Measurements from ENCODE around the gene PKD1L1.

Gene PKD1L1

DNA sequence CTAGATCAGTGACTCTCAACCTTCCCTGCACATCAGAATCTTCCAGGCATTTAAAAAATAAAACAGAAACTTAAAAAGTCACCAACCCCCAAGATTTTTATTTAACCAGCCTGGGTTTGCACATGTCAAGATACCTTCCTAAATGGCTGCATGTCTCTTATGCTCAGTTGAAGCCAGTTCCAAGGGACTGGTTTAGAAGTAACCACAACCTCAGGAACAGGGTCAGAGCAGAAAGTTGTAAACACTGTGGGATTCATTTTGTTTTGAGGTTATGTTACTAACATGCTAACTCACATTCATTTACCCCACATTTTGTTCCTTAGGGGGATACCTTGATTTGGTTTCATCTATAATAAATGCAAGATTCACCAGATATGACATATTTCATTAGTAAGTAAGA, 72.9 kb downstream of the PKD1L1 start:
- no peak for DNase-seq (ENCODE audit: low read depth)

- no peak for DNase-seq (ENCODE audit: low read depth)
Measured at GRCh38 chr7:47873762-47874161, 74.5 kb downstream of the PKD1L1 start.

GRCh38 chr7:47867286-47867685, 81.0 kb downstream of the PKD1L1 start:
- DNase-seq (ENCODE audit: low read depth) = no peak

DNA sequence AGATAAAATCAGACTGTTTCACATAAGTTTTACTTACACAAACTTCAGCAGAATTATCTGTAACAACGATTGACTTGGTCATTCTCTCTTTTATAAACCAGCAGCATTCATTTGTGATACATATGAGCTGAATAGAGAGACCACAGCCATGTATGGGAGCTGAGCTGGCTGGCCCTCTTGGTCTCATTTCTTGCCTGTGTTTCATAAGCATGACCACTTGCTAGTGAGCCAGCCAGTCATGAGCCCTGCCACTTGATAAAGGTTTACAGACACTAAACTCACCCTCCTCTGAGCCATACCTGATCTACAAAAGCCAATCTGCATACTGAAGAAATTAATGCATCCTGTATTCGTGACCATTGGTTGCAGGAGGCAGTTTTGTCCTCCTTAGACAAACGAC, 82.1 kb downstream of the PKD1L1 start:
- no peak for DNase-seq (ENCODE audit: low read depth)

GRCh38 chr7:47852330-47853245, 95.7 kb downstream of the PKD1L1 start:
- DNase-seq (ENCODE audit: low read depth) = no peak

DNA sequence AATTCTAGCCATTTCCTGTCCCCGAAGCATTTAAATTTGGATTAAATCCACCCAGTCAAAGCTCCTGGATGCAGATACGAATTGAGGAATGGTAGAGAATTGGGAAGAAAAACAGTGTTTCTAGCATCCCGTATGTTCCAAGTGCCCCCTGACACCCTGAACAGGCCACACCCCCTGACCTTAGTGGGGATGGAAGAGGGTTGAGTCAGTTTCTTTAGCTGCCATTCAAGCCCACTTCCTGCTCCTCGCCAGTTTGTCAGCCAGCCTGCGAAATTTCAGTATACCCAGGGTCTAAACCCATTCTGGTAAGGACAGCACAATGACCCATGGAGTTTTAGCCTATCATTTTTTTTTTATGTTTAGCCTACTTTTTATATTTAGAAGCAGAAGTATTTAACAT, 101.1 kb downstream of the PKD1L1 start:
- no peak for DNase-seq (ENCODE audit: low read depth)

GRCh38 chr7:47846138-47846836, 102.0 kb downstream of the PKD1L1 start:
- DNase-seq (ENCODE audit: low read depth) = no peak

DNA sequence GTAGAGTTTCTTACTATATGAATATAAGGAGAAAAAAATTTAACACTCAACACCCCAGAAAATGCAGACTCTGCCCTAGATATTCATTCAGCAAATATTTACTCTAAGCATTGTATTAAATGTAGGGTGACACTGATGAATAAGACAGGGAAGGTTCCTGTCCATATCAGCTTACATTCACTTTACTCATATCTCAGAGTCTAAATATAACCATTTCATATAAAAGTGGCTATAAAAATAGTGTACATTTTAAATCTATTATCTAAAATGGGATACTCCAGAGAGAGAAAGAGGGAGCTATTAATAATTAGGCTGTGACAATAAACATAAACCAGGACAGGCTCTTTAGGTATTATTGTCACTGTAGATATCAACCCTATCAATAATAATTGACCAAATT, 104.0 kb downstream of the PKD1L1 start:
- DNase-seq (ENCODE audit: low read depth) = no peak

DNA sequence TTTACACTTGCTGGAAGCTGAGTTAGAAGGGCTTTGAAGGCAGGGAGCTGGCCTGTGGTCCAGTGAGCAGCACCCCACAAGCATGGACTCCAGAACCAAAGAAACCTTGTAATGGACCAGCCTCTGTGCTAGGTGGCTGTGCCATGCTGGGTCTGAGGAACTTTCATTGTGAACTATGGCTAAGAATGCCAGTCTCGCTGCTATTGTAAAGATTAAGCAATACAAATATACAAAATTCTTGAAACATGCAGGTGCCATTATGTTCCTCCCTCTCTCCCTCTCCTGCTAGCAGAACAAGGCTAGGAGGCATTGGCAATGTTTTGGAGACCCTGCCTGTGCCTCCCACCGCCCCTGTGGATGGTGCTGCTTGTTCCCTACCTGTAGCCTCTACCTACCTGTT, 105.0 kb downstream of the PKD1L1 start:
- DNase-seq (ENCODE audit: low read depth) = no peak

DNA sequence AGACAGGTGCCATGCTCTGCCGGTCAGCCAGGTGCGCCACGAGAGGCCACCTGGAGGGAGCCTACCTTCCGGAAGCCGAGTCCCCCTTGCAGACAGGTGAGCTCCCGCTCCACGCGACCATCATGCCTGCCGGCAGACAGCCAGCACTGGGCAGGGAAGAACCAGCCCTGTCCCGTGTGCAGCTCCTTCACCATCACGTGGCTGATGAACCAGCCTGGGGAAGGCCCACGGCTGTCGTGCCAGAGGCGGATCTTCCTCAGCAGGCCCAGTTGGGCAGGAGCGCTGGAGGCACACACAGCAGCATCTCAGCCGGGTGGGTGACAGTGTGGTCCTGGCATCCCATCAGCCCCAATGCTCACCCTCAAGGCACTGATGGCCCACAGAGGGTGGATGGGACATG, 108.9 kb downstream of the PKD1L1 start:
- DNase-seq (ENCODE audit: low read depth) = no peak

DNA sequence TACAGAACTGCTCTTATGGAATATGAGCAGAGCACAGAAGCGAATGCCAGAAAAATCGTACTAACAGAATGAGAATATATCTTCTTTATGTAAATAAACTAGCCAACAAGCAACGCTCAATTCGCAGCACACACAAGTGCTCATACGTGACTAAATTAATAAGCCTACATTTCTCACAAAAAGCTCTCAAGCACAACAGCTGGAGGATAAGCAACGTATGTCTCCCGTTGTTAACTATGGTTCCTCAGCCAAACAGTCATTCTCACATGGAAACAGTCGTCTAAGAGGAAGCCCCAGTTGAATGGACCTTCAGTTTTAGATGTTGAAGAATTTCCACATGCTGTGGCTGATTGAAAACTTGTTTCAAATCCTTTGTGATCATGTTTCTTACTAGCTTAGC, 110.4 kb downstream of the PKD1L1 start:
- no peak for DNase-seq (ENCODE audit: low read depth)

DNA sequence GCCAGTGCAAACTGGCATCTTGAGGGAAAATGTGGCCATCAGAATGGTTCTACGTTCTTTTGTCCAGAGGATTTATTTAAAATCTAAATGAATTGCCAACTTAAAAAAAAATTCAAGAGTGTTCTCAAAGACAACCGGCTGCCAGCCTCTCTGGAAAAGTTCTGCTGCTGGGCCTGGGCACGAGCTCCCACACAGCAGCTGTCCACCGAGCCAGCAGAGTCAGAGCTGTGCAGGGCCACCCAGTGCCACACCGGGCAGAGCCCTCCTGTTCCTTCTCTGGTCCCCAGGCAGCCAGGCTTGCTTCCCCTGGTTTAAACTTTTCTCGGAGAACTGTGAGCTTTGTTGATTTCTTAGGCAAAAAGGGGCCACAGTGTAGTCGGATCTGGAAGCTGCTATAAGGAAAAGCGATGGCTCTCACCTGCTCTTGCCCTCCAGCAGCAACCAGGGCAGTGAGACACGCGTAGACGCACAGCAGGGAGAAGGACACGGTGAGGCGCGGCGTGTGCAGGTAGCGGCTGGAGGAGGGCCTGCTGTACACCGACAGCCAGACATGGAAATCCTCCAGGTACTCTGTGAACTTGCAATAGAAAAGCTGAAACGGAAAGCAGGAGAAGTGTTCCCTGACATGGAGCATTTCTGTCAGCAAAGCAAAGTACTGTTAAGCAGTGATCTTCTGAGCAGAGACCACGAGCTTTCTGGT, 111.6 kb downstream of the PKD1L1 start:
- no peak for DNase-seq (ENCODE audit: low read depth)

DNA sequence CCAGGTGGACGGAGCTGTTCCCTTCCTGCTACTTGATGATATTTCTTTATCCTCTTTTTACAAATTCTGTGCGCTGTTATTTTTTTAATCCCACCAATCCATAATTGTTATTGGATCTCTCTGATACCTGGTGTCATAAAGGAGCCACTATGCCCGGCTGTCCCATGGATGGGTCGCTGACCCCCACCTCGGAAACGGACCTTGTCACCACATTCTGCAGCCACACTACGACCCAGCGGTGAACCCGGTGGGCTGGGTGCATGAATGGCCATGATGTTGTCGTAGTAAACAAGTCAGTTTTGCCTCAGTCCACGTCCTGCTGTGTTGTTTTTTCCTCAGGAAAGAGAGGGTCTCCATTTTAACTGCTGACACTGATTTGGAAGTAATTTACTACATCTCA, 112.2 kb downstream of the PKD1L1 start:
- no peak for DNase-seq (ENCODE audit: low read depth)

GRCh38 chr7:47833211-47833610, 115.1 kb downstream of the PKD1L1 start:
- no peak for DNase-seq (ENCODE audit: low read depth)

GRCh38 chr7:47832105-47832715, 116.1 kb downstream of the PKD1L1 start:
- no peak for DNase-seq (ENCODE audit: low read depth)

DNA sequence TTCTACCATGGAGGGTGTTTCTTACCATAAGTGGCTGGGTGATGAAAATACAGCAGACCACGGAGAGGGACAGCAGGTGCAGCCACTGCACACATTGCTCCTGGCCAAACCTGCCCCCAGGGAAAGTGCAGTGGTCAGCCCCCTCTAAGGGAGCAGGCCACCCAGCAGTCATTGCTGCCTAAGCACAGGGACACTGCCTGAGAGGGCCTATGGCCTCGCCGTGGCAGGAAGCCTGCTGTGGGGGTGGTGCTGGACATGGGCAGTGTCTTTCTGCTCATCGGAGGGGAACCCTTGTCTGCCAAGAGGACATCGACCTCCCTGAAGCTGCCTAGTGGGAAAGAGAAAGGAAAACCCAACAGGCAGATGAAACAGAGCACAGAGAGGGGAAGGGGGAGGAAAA, 118.3 kb downstream of the PKD1L1 start:
- DNase-seq (ENCODE audit: low read depth) = no peak

DNA sequence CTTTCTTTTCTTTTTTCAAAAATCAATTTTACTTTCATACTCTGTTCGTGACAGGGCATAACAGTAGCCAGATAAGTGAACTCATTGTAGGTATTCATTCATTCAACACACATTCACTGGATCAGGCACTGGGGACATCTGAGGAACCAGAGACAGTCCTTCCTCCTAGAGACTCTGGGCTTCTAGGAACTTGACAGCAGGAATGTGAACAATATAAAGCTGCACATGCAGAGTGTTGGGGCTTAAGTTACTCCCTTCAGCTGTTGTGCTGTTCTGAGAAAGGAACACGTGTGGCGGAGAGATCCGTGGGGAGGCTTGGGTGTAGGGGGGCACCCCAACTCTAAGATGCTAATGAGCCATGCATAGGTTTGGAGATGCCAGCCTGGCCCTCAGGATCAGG, 120.4 kb downstream of the PKD1L1 start:
- DNase-seq (ENCODE audit: low read depth) = no peak

DNA sequence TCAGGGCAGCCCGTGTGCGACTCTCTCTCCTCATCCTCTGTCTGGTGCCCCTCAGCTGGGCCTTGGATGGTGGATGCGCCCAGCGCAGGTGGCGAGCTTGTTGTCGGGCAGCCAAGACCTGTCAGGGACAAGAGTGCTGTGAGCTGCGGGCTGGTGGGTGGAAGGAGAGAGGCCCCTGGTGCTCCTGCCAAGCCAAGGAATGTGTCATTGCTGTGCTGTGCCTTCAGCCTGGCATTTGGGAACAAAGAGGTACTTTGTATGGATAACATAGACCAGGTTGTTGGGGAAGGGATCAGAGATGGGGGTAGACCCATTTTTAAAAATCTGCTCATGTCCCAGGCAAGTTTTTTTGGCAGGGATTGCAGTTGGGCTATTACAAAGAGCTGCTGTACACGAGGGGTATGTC, 120.9 kb downstream of the PKD1L1 start:
- DNase-seq (ENCODE audit: low read depth) = no peak

GRCh38 chr7:47826754-47827153, 121.5 kb downstream of the PKD1L1 start:
- DNase-seq (ENCODE audit: low read depth) = no peak

GRCh38 chr7:47819607-47819920, 128.7 kb downstream of the PKD1L1 start:
- DNase-seq (ENCODE audit: low read depth) = no peak

GRCh38 chr7:47818796-47819606, 129.3 kb downstream of the PKD1L1 start:
- peak; percentile 20 for DNase-seq (ENCODE audit: low read depth)

DNA sequence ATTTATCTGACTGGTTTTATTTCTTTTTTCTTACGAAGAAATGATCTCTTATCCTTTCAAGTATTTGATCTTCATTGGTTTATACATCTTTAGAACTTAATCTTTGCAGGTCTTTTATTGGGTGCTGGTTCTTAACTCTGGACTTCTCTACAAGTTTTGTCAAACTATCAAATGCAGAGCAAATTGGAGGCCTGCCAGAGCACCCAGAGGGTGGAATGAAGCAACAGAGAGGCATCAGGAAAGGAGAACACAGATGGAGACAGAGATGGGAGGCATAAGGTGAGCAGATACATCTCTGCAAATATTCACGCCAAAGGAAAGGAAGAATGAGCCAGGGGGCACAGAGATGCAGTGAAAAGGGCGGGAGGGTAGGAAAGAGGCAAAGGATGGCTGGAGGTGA, 130.3 kb downstream of the PKD1L1 start:
- DNase-seq (ENCODE audit: low read depth) = no peak

Measured in stimulated activated CD8-positive, alpha-beta memory T cell treated with anti-CD3 and anti-CD28 coated beads, Interleukin-7, amount 100 ng/mL, for 24 hours (primary cell).